Activated CD8-positive, alpha-beta T cell treated with anti-CD3 and anti-CD28 coated beads for 36 hours (primary cell): ENCODE measurements around the gene HSBP1. TPM values are rescaled to one million over a fixed set of nuclear protein-coding genes. Genes with fewer than 3 reads are reported as not detected.

Experiments used
- ATAC-seq: fragments of 200-7000 bp; cut with Tn5 transposase; one replicate; pipeline ENCODE4 v1.10.0; 2021; ENCODE audit warnings: mild to moderate bottlenecking, moderate library complexity
- CTCF ChIA-PET: fragments of 350-600 bp; sonication (Branson Sonifier 250); formaldehyde crosslinking; loops from one replicate; lab custom pipeline; 2021; ENCODE audit warnings: antibody characterized with exemption; lab: Charles Lee
- POLR2A ChIA-PET: fragments of 350-600 bp; sonication (Branson Sonifier 250); formaldehyde crosslinking; loops from one replicate; lab custom pipeline; 2021; ENCODE audit warnings: antibody characterized with exemption; lab: Charles Lee
- DNase-seq: peaks from one replicate; pipeline ENCODE4 v3.0.0-alpha.2; 2020
- H3K27ac Mint-ChIP-seq: one replicate; pipeline ENCODE4 v1.8.0; 2021; ENCODE audit warnings: mild to moderate bottlenecking, mixed read lengths
- H3K27me3 Mint-ChIP-seq: one replicate; pipeline ENCODE4 v1.8.0; 2021; ENCODE audit warnings: mixed read lengths
- H3K36me3 Mint-ChIP-seq: one replicate; pipeline ENCODE4 v1.8.0; 2021; ENCODE audit warnings: low read depth, mixed read lengths
- H3K4me1 Mint-ChIP-seq: one replicate; pipeline ENCODE4 v1.8.0; 2021; ENCODE audit warnings: low read depth, mixed read lengths
- H3K4me3 Mint-ChIP-seq: one replicate; pipeline ENCODE4 v1.8.0; 2021; ENCODE audit warnings: mild to moderate bottlenecking, moderate library complexity, mixed read lengths
- H3K9me3 Mint-ChIP-seq: one replicate; pipeline ENCODE4 v1.8.0; 2021; ENCODE audit warnings: mixed read lengths
- CTCF ChIP-seq: fragments of 200-600 bp; IDR thresholded peaks from one replicate; pipeline ENCODE4 v1.8.0; 2022; ENCODE audit warnings: antibody characterized with exemption, mild to moderate bottlenecking
- intact Hi-C: fragments of 100-400 bp; cut with micrococcal nuclease; formaldehyde crosslinking; loops from one replicate; pipeline ENCODE4 v1.10.0; 2022
- total RNA-seq, 2 experiments: library from RNA; stranded (reverse); gene quantifications; one replicate each; pipeline ENCODE4 v1.2.3, GENCODE V29; 2021

The HSBP1 gene
- total RNA-seq, 2 experiments from 2014 or later = 68.2 to 71.8 TPM

- no peak for ATAC-seq
- no peak overlapping the region for H3K27ac Mint-ChIP-seq
Observed at GRCh38 chr16:83853834-83854233, 46.1 kb downstream of the HSBP1 start.

GRCh38 chr16:83854420-83854819 lies 46.6 kb downstream of the HSBP1 start:
- Mint-ChIP-seq H3K27me3 (peaks cover 2% of the 10 kb centered on the region), H3K27ac (no peak overlapping the region), H3K4me3 (no peak overlapping the region), H3K4me1 (no peaks in the 10 kb centered on the region), H3K36me3 (no peaks in the 10 kb centered on the region), H3K9me3 (no peaks in the 10 kb centered on the region)
- intact Hi-C loops = no loop called here
- ATAC-seq (no peak), DNase-seq (no peak)
- ChIA-PET CTCF (no interaction called here), POLR2A (no interaction called here)
- no peak for TF ChIP-seq CTCF

More at GRCh38 chr16:83853834-83854233, 46.1 kb downstream of the HSBP1 start:
- H3K4me3 Mint-ChIP-seq = no peak overlapping the region
- H3K36me3 Mint-ChIP-seq = no peaks in the 10 kb centered on the region
- ChIA-PET CTCF (no interaction called here), POLR2A (no interaction called here)
- H3K9me3 Mint-ChIP-seq = no peaks in the 10 kb centered on the region
- intact Hi-C loops = no loop called here
- DNase-seq = no peak
- H3K4me1 Mint-ChIP-seq = no peaks in the 10 kb centered on the region
- no peak for TF ChIP-seq CTCF
- peaks cover 2% of the 10 kb centered on the region for H3K27me3 Mint-ChIP-seq

GRCh38 chr16:83856792-83857191 lies 49.0 kb downstream of the HSBP1 start:
- Mint-ChIP-seq H3K4me3 (no peak overlapping the region), H3K36me3 (no peaks in the 10 kb centered on the region), H3K9me3 (no peaks in the 10 kb centered on the region), H3K4me1 (no peaks in the 10 kb centered on the region), H3K27ac (no peak overlapping the region), H3K27me3 (peaks cover 2% of the 10 kb centered on the region)
- TF ChIP-seq CTCF = no peak
- POLR2A ChIA-PET = no interaction called here
- DNase-seq (no peak), ATAC-seq (no peak)
- intact Hi-C loops = no loop called here
- CTCF ChIA-PET = interaction anchor here (0.7 kb wide), 1 partner anchor 79 kb away, joined by 3 read pairs; no protein-coding TSS in a partner anchor

- no peaks in the 10 kb centered on the region for H3K36me3 Mint-ChIP-seq
- H3K27ac Mint-ChIP-seq = no peak overlapping the region
- intact Hi-C loops = no loop called here
- no peak overlapping the region for H3K4me3 Mint-ChIP-seq
- ChIA-PET CTCF (no interaction called here), POLR2A (no interaction called here)
- H3K9me3 Mint-ChIP-seq = no peaks in the 10 kb centered on the region
- ATAC-seq (no peak), DNase-seq (no peak)
- H3K4me1 Mint-ChIP-seq = no peaks in the 10 kb centered on the region
- peaks cover 1% of the 10 kb centered on the region for H3K27me3 Mint-ChIP-seq
- TF ChIP-seq CTCF = no peak
Observed at GRCh38 chr16:83859265-83859664, 51.5 kb downstream of the HSBP1 start.

- intact Hi-C loops = no loop called here
- Mint-ChIP-seq H3K9me3 (peaks cover 7% of the 10 kb centered on the region), H3K4me3 (no peak overlapping the region), H3K27ac (no peak overlapping the region), H3K36me3 (no peaks in the 10 kb centered on the region), H3K4me1 (no peaks in the 10 kb centered on the region), H3K27me3 (peaks cover 15% of the 10 kb centered on the region)
- no peak for TF ChIP-seq CTCF
- ATAC-seq (no peak), DNase-seq (no peak)
- ChIA-PET CTCF (no interaction called here), POLR2A (no interaction called here)
Observed at GRCh38 chr16:83862661-83863060, 54.9 kb downstream of the HSBP1 start.
